ENCODE data around the gene PDE4A. TPM values are rescaled to one million over a fixed set of nuclear protein-coding genes. Genes with fewer than 3 reads are reported as not detected.

Gene PDE4A
- total RNA-seq, 1 experiment from 2014 or later: 0.42 TPM

GRCh38 chr19:10499550-10500246 is 79.4 kb downstream of the PDE4A start:
- intact Hi-C loops (cut with micrococcal nuclease): no loop called here
- Mint-ChIP-seq H3K4me3 (ENCODE audit: unreplicated experiment) (no peak overlapping the region), H3K36me3 (ENCODE audit: insufficient read depth, unreplicated experiment) (peaks cover 67% of the 10 kb centered on the region), H3K9me3 (ENCODE audit: unreplicated experiment) (no peaks in the 10 kb centered on the region), H3K4me1 (ENCODE audit: insufficient read depth, unreplicated experiment) (peaks cover 6% of the 10 kb centered on the region), H3K27ac (ENCODE audit: low read depth, unreplicated experiment) (peak overlapping the region; percentile 35), H3K27me3 (ENCODE audit: insufficient read depth, unreplicated experiment) (no peaks in the 10 kb centered on the region)
- POLR2A ChIA-PET: no interaction called here
- TF ChIP-seq, protein P1, sequence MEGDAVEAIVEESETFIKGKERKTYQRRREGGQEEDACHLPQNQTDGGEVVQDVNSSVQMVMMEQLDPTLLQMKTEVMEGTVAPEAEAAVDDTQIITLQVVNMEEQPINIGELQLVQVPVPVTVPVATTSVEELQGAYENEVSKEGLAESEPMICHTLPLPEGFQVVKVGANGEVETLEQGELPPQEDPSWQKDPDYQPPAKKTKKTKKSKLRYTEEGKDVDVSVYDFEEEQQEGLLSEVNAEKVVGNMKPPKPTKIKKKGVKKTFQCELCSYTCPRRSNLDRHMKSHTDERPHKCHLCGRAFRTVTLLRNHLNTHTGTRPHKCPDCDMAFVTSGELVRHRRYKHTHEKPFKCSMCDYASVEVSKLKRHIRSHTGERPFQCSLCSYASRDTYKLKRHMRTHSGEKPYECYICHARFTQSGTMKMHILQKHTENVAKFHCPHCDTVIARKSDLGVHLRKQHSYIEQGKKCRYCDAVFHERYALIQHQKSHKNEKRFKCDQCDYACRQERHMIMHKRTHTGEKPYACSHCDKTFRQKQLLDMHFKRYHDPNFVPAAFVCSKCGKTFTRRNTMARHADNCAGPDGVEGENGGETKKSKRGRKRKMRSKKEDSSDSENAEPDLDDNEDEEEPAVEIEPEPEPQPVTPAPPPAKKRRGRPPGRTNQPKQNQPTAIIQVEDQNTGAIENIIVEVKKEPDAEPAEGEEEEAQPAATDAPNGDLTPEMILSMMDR (IDR thresholded peaks at IDR 0.05; ENCODE audit: unreplicated experiment): no peak
- BruUV-seq (replicated peaks): no TSS peak
- DNase-seq (ENCODE audit: unreplicated experiment): no peak
- CTCF ChIA-PET: interaction anchor here (0.6 to 1.6 kb wide), 8 partner anchors 11 to 250 kb away, joined by 3 to 7 read pairs (median 3); no protein-coding TSS in a partner anchor

DNA sequence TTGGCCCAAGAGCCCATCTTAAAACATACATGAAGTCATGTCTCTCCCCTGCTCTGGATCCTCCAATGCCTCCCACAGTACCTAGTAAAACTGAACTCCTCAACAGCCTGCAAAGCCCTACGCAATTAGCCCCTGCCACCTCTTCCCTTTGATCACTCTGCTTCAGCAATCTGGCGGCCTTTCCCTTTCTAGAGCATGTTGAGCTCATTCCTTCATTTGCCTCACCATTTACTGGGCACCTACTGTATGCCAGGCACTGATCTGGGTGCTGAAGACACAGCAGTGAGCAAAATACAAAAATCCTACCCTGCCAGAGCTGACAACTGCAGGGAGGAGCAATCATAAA is 79.9 kb downstream of the PDE4A start:
- H3K4me3 Mint-ChIP-seq (ENCODE audit: unreplicated experiment): peak overlapping the region; percentile 82
- intact Hi-C loops (cut with micrococcal nuclease): no loop called here
- BruUV-seq (replicated peaks): TSS peak; percentile 11
- DNase-seq (ENCODE audit: unreplicated experiment): no peak
- H3K9me3 Mint-ChIP-seq (ENCODE audit: unreplicated experiment): no peaks in the 10 kb centered on the region
- TF ChIP-seq, protein P1 (IDR thresholded peaks at IDR 0.05; ENCODE audit: unreplicated experiment): no peak
- peak overlapping the region; percentile 35 for H3K27ac Mint-ChIP-seq (ENCODE audit: low read depth, unreplicated experiment)
- no peaks in the 10 kb centered on the region for H3K27me3 Mint-ChIP-seq (ENCODE audit: insufficient read depth, unreplicated experiment)
- H3K36me3 Mint-ChIP-seq (ENCODE audit: insufficient read depth, unreplicated experiment): peaks cover 61% of the 10 kb centered on the region
- ChIA-PET POLR2A (no interaction called here), CTCF (interaction anchor here (0.6 to 1.6 kb wide), 8 partner anchors 11 to 251 kb away, joined by 3 to 7 read pairs (median 3); no protein-coding TSS in a partner anchor)
- H3K4me1 Mint-ChIP-seq (ENCODE audit: insufficient read depth, unreplicated experiment): peaks cover 6% of the 10 kb centered on the region

DNA sequence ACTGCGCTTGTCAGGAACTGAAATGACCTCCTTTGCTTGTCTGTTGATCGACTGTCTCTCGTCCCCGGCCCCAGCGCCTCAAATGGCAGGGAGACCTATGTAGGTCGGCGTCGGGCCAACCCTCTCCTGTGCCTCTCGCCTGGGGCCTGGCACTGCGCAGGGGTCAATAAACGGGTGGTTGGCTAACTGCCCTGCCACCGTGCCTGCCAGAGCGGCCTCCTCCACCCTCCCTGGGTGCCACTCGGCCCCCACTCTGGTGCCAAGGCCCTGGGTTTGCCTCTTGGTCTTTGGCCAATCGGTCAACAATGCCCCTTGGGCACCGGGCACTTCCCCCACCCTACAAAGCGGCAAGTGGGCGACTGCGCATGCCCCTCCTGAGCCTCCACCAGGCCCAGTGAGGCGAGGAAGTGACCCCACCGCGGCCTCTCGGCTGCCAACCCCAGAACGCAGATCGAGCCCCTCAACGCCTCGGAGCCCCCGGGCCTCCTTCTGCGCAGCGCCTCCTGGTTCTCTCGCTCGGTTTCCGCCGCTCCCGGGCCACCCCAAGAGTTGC is 81.7 kb downstream of the PDE4A start:
- ChIA-PET POLR2A (interaction anchor here (0.8 kb wide), 1 partner anchor 33 kb away, joined by 3 read pairs; no protein-coding TSS in a partner anchor), CTCF (interaction anchor here (0.6 kb wide), 1 partner anchor 1955 kb away, joined by 3 read pairs; no protein-coding TSS in a partner anchor)
- Mint-ChIP-seq H3K36me3 (ENCODE audit: insufficient read depth, unreplicated experiment) (peaks cover 43% of the 10 kb centered on the region), H3K27ac (ENCODE audit: low read depth, unreplicated experiment) (peak overlapping the region; percentile 71), H3K27me3 (ENCODE audit: insufficient read depth, unreplicated experiment) (no peaks in the 10 kb centered on the region), H3K9me3 (ENCODE audit: unreplicated experiment) (no peaks in the 10 kb centered on the region), H3K4me1 (ENCODE audit: insufficient read depth, unreplicated experiment) (peaks cover 6% of the 10 kb centered on the region), H3K4me3 (ENCODE audit: unreplicated experiment) (peak overlapping the region; percentile 82)
- TSS peak; percentile 32 for BruUV-seq (replicated peaks)
- intact Hi-C loops (cut with micrococcal nuclease): no loop called here
- DNase-seq (ENCODE audit: unreplicated experiment): peak; percentile 69
- TF ChIP-seq, protein P1 (IDR thresholded peaks at IDR 0.05; ENCODE audit: unreplicated experiment): no peak

- CTCF ChIA-PET: interaction anchor here (0.7 kb wide), 1 partner anchor 1190 kb away, joined by 3 read pairs; no protein-coding TSS in a partner anchor
- TF ChIP-seq, protein P1 (IDR thresholded peaks at IDR 0.05; ENCODE audit: unreplicated experiment): no peak
These were observed 82.2 kb downstream of the PDE4A start for GRCh38 chr19:10502524-10503001.

More at GRCh38 chr19:10502524-10503001, 82.2 kb downstream of the PDE4A start:
- H3K4me3 Mint-ChIP-seq (ENCODE audit: unreplicated experiment): peak overlapping the region; percentile 82
- intact Hi-C loops (cut with micrococcal nuclease): no loop called here
- peaks cover 38% of the 10 kb centered on the region for H3K36me3 Mint-ChIP-seq (ENCODE audit: insufficient read depth, unreplicated experiment)
- DNase-seq (ENCODE audit: unreplicated experiment): peak; percentile 85
- peaks cover 6% of the 10 kb centered on the region for H3K4me1 Mint-ChIP-seq (ENCODE audit: insufficient read depth, unreplicated experiment)
- no peaks in the 10 kb centered on the region for H3K9me3 Mint-ChIP-seq (ENCODE audit: unreplicated experiment)
- POLR2A ChIA-PET: no interaction called here
- H3K27ac Mint-ChIP-seq (ENCODE audit: low read depth, unreplicated experiment): peak overlapping the region; percentile 71
- no peaks in the 10 kb centered on the region for H3K27me3 Mint-ChIP-seq (ENCODE audit: insufficient read depth, unreplicated experiment)
- BruUV-seq (replicated peaks): no TSS peak
